Measurements from ENCODE around the gene CCR3. TPM values are rescaled to one million over a fixed set of nuclear protein-coding genes. Genes with fewer than 3 reads are reported as not detected.

The CCR3 gene
- total and polyA plus RNA-seq, 2 experiments from 2014 or later, result not detected

GRCh38 chr3:46291046-46291445 lies 48.8 kb downstream of the CCR3 start:
- Histone ChIP-seq H4K20me1 (replicated peaks; ENCODE audit: insufficient read depth) (no peaks in the 10 kb centered on the region), H3K4me1 (ENCODE audit: insufficient read depth) (no peaks in the 10 kb centered on the region), H3K9me2 (ENCODE audit: insufficient read depth) (0 out of 2 replicates have a peak, but pooled peaks cover 3% of the 10 kb centered on the region), H3K4me2 (no peak overlapping the region), H2AFZ (no peak overlapping the region), H3K79me2 (replicated peaks; ENCODE audit: insufficient read depth) (no peaks in the 10 kb centered on the region), H3K27ac (ENCODE audit: low read depth) (no peak overlapping the region), H3K4me3 (no peak overlapping the region), H3K36me3 (ENCODE audit: insufficient read depth) (no peaks in the 10 kb centered on the region), H3K27me3 (ENCODE audit: insufficient read depth) (no peaks in the 10 kb centered on the region), H3F3A (replicated peaks; ENCODE audit: low read depth) (no peaks in the 10 kb centered on the region)
- DNase-seq (ENCODE audit: low spot score), result no peak
- no peaks in the 10 kb centered on the region for H3K36me3 Mint-ChIP-seq (ENCODE audit: low read depth)
- H3K27ac Mint-ChIP-seq, result no peak overlapping the region
- no peak for ATAC-seq
- H3K9me3 Mint-ChIP-seq, result no peaks in the 10 kb centered on the region
- H3K4me1 Mint-ChIP-seq, result no peaks in the 10 kb centered on the region
- no peak for TF ChIP-seq ZNF462 (CRISPR knock-in tag; IDR thresholded peaks at IDR 0.05)
- TF ChIP-seq, protein P1, sequence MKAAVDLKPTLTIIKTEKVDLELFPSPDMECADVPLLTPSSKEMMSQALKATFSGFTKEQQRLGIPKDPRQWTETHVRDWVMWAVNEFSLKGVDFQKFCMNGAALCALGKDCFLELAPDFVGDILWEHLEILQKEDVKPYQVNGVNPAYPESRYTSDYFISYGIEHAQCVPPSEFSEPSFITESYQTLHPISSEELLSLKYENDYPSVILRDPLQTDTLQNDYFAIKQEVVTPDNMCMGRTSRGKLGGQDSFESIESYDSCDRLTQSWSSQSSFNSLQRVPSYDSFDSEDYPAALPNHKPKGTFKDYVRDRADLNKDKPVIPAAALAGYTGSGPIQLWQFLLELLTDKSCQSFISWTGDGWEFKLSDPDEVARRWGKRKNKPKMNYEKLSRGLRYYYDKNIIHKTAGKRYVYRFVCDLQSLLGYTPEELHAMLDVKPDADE (IDR thresholded peaks at IDR 0.05), result no peak
- TF ChIP-seq ZNF114 (CRISPR knock-in tag; IDR thresholded peaks at IDR 0.05), result no peak
- no peak for TF ChIP-seq POLR2AphosphoS5 (IDR thresholded peaks at IDR 0.05; ENCODE audit: low read depth)
- TF ChIP-seq, protein P2, sequence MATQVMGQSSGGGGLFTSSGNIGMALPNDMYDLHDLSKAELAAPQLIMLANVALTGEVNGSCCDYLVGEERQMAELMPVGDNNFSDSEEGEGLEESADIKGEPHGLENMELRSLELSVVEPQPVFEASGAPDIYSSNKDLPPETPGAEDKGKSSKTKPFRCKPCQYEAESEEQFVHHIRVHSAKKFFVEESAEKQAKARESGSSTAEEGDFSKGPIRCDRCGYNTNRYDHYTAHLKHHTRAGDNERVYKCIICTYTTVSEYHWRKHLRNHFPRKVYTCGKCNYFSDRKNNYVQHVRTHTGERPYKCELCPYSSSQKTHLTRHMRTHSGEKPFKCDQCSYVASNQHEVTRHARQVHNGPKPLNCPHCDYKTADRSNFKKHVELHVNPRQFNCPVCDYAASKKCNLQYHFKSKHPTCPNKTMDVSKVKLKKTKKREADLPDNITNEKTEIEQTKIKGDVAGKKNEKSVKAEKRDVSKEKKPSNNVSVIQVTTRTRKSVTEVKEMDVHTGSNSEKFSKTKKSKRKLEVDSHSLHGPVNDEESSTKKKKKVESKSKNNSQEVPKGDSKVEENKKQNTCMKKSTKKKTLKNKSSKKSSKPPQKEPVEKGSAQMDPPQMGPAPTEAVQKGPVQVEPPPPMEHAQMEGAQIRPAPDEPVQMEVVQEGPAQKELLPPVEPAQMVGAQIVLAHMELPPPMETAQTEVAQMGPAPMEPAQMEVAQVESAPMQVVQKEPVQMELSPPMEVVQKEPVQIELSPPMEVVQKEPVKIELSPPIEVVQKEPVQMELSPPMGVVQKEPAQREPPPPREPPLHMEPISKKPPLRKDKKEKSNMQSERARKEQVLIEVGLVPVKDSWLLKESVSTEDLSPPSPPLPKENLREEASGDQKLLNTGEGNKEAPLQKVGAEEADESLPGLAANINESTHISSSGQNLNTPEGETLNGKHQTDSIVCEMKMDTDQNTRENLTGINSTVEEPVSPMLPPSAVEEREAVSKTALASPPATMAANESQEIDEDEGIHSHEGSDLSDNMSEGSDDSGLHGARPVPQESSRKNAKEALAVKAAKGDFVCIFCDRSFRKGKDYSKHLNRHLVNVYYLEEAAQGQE (IDR thresholded peaks at IDR 0.05; ENCODE audit: unreplicated experiment), result no peak
- TF ChIP-seq EZH2 (IDR thresholded peaks at IDR 0.05; ENCODE audit: low read depth, unreplicated experiment), result no peak
- TF ChIP-seq CREB1 (CRISPR knock-in tag; IDR thresholded peaks at IDR 0.05; ENCODE audit: low read depth), result no peak
- TF ChIP-seq, protein P3, sequence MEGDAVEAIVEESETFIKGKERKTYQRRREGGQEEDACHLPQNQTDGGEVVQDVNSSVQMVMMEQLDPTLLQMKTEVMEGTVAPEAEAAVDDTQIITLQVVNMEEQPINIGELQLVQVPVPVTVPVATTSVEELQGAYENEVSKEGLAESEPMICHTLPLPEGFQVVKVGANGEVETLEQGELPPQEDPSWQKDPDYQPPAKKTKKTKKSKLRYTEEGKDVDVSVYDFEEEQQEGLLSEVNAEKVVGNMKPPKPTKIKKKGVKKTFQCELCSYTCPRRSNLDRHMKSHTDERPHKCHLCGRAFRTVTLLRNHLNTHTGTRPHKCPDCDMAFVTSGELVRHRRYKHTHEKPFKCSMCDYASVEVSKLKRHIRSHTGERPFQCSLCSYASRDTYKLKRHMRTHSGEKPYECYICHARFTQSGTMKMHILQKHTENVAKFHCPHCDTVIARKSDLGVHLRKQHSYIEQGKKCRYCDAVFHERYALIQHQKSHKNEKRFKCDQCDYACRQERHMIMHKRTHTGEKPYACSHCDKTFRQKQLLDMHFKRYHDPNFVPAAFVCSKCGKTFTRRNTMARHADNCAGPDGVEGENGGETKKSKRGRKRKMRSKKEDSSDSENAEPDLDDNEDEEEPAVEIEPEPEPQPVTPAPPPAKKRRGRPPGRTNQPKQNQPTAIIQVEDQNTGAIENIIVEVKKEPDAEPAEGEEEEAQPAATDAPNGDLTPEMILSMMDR (conservative IDR thresholded peaks at IDR 0.05; ENCODE audit: low read depth in 2 of 2), result no peak
- no peak for TF ChIP-seq NANOG (IDR thresholded peaks at IDR 0.05; ENCODE audit: borderline replicate concordance)
- no peak for TF ChIP-seq EZH2phosphoT487 (IDR thresholded peaks at IDR 0.05; ENCODE audit: unreplicated experiment)
- no peak for TF ChIP-seq STAT1 (IDR thresholded peaks at IDR 0.05; ENCODE audit: unreplicated experiment)
- TF ChIP-seq JUNB (IDR thresholded peaks at IDR 0.05; ENCODE audit: unreplicated experiment), result no peak
- no peak for TF ChIP-seq ZNF331 (CRISPR knock-in tag; IDR thresholded peaks at IDR 0.05; ENCODE audit: low read depth)
- peaks cover 7% of the 10 kb centered on the region for H3K27me3 Mint-ChIP-seq (ENCODE audit: insufficient read depth, low read depth, poor library complexity)
- no peak overlapping the region for H3K4me3 Mint-ChIP-seq
